Parathyroid adenoma (tissue), 2 donors: ENCODE data around the gene ROM1.

ENCODE experiments used
- H2AFZ ChIP-seq: fragments of 300-600 bp; sonication (generic); one replicate; pipeline ENCODE4 v1.7.0; 2017; ENCODE audit warnings: antibody characterized with exemption, mild to moderate bottlenecking
- H3K27ac ChIP-seq: fragments of 300-600 bp; sonication (generic); one replicate; pipeline ENCODE4 v1.7.0; 2017
- H3K27me3 ChIP-seq: fragments of 300-600 bp; sonication (generic); one replicate; pipeline ENCODE4 v1.7.0; 2017; ENCODE audit warnings: low read length; ENCODE audit not compliant: control insufficient read depth, insufficient read depth
- H3K36me3 ChIP-seq: fragments of 300-600 bp; sonication (generic); one replicate; pipeline ENCODE4 v1.7.0; 2017; ENCODE audit warnings: low read length; ENCODE audit not compliant: control insufficient read depth, insufficient read depth
- H3K4me1 ChIP-seq: fragments of 300-600 bp; sonication (generic); one replicate; pipeline ENCODE4 v1.7.0; 2017; ENCODE audit warnings: control low read depth
- H3K4me2 ChIP-seq: fragments of 300-600 bp; sonication (generic); one replicate; pipeline ENCODE4 v1.7.0; 2017; ENCODE audit warnings: low read length
- H3K4me3 ChIP-seq: fragments of 300-600 bp; sonication (generic); one replicate; pipeline ENCODE4 v1.7.0; 2017; ENCODE audit warnings: low read depth, low read length
- H3K79me2 ChIP-seq: fragments of 300-600 bp; sonication (generic); one replicate; pipeline ENCODE4 v1.7.0; 2017; ENCODE audit warnings: control low read depth
- H3K9ac ChIP-seq: fragments of 300-600 bp; sonication (generic); one replicate; pipeline ENCODE4 v1.7.0; 2017; ENCODE audit warnings: mild to moderate bottlenecking
- H3K9me3 ChIP-seq: fragments of 300-600 bp; sonication (generic); one replicate; pipeline ENCODE4 v1.7.0; 2017; ENCODE audit warnings: low read length; ENCODE audit not compliant: control insufficient read depth
- TF ChIP-seq, protein P1 (sequence below): fragments of 300-600 bp; sonication (generic); IDR thresholded peaks from one replicate; pipeline ENCODE4 v1.7.0; 2017; ENCODE audit warnings: antibody characterized with exemption, mild to moderate bottlenecking
- donor health status: primary hyperparathyroidism.

ROM1 gene

DNA sequence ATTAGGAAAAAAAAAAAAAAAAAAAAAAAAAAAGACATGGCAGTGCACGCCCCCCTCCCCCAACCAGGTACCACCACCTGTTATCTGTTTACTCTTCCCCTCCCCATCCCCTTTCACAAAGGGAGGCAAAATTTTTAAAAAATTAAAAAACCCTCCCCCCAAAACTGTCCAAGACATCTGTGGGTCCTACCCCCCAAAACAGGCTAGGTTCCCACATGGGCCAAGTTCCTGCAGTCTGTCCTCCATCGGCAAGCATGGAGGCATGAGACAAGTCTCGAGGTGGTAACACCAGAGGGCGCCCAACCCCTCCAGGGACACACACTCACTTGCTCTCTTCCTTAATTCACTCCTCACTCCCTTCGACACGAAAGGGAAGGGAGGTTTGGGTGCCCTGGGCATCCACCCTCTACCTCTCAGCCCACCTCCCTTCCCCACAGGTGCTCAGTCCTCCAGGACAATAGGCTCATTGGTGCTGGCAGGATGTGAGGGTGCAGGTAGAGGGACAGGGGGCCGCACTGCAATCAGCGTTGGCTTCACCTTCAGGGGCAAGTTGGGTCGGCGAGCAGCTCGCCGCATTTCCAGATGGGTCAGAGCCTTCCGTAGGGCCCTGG is 19.5 kb upstream of the ROM1 start:
- TF ChIP-seq, protein P1, sequence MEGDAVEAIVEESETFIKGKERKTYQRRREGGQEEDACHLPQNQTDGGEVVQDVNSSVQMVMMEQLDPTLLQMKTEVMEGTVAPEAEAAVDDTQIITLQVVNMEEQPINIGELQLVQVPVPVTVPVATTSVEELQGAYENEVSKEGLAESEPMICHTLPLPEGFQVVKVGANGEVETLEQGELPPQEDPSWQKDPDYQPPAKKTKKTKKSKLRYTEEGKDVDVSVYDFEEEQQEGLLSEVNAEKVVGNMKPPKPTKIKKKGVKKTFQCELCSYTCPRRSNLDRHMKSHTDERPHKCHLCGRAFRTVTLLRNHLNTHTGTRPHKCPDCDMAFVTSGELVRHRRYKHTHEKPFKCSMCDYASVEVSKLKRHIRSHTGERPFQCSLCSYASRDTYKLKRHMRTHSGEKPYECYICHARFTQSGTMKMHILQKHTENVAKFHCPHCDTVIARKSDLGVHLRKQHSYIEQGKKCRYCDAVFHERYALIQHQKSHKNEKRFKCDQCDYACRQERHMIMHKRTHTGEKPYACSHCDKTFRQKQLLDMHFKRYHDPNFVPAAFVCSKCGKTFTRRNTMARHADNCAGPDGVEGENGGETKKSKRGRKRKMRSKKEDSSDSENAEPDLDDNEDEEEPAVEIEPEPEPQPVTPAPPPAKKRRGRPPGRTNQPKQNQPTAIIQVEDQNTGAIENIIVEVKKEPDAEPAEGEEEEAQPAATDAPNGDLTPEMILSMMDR, result peak; percentile 42
- H3K4me2 ChIP-seq, result no peak overlapping the region
- no peak overlapping the region for H3K9ac ChIP-seq
- H3K4me3 ChIP-seq, result no peak overlapping the region
- H2AFZ ChIP-seq, result no peak overlapping the region
- H3K79me2 ChIP-seq, result no peaks in the 10 kb centered on the region
- H3K36me3 ChIP-seq, result no peaks in the 10 kb centered on the region
- H3K27me3 ChIP-seq, result no peaks in the 10 kb centered on the region
- peaks cover 8% of the 10 kb centered on the region for H3K4me1 ChIP-seq
- no peaks in the 10 kb centered on the region for H3K9me3 ChIP-seq
- H3K27ac ChIP-seq, result no peak overlapping the region

DNA sequence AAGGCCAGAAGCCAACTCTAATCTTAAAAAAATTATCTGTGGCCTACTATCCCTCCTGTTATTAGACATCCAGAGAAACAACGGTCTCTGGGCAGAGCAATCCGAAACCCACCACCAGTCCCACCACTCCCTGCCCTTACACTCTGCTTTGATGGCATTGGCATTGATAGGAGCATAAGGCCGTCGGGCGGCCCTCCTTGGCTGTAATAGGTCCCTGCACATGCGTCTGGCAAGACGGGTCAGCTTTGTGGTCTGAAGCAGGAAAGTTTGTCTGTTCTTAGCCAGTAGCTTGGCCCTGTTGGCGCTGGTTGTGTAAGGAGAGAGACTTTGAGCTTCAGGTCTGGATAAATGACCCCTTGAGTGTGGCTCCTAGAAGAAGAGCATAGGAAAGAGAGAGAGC is 17.9 kb upstream of the ROM1 start:
- H3K27me3 ChIP-seq, result no peaks in the 10 kb centered on the region
- H3K4me1 ChIP-seq, result peaks cover 8% of the 10 kb centered on the region
- H3K27ac ChIP-seq, result no peak overlapping the region
- H3K79me2 ChIP-seq, result no peaks in the 10 kb centered on the region
- H3K4me2 ChIP-seq, result no peak overlapping the region
- H2AFZ ChIP-seq, result no peak overlapping the region
- H3K9ac ChIP-seq, result no peak overlapping the region
- H3K9me3 ChIP-seq, result no peaks in the 10 kb centered on the region
- no peaks in the 10 kb centered on the region for H3K36me3 ChIP-seq
- no peak overlapping the region for H3K4me3 ChIP-seq
- TF ChIP-seq, protein P1, result no peak

DNA sequence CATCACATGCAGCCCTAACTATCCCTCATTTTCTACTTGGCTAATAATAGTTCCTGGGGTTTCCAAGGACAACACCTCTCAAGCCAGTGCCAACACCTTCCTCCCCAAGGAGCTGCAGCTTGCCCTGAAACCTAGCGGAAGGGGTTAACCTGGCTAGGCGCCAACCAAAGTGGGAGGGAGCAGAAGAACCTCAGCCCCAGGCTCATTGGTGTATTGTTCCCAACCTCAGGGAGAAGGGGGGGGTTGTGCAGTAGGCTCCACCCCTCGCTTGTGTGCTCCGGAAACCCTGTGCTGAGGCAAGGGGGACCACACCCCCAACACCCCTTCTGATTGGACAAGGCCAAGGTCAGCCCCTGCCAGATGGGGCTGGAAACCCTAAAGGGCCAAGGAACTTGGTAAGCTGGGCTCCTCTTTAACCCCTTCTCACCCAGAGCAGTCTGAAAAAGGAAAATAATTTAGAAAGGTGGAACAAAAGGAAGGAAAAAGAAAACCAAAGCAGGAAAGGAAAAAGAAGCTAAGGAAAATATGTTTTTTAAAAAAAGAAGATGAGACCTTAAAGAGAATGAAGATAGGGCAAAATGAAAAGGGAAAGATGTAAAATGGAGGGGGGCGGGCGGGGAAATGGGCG is 13.9 kb upstream of the ROM1 start:
- TF ChIP-seq, protein P1, result no peak
- Histone ChIP-seq H3K27ac (no peak overlapping the region), H3K79me2 (no peaks in the 10 kb centered on the region), H3K4me3 (peak overlapping the region; percentile 88), H3K9ac (no peak overlapping the region), H3K27me3 (no peaks in the 10 kb centered on the region), H2AFZ (no peak overlapping the region), H3K36me3 (no peaks in the 10 kb centered on the region), H3K9me3 (no peaks in the 10 kb centered on the region), H3K4me1 (no peaks in the 10 kb centered on the region), H3K4me2 (peak overlapping the region; percentile 74)

DNA sequence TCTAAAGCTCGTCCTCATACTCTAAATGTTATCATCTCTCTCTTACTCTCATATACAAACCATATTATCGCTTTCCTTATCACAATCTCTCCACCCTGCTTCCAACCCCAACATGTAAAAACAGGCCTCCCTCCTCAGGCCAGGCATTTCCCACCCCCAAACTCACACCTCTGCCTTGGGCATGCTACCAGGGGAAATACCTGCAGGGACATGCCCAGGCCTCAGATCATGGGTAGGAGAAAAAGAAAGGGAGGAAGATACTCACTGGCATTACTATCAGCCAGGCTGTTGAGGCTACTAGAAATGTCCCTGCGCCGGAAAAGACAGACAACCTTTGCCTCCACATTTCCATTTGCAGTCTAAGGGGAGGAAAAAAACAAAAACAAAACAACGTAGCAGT is 13.2 kb upstream of the ROM1 start:
- TF ChIP-seq, protein P1, result no peak
- Histone ChIP-seq H2AFZ (no peak overlapping the region), H3K9me3 (no peaks in the 10 kb centered on the region), H3K27me3 (no peaks in the 10 kb centered on the region), H3K4me1 (no peaks in the 10 kb centered on the region), H3K9ac (no peak overlapping the region), H3K27ac (no peak overlapping the region), H3K4me2 (peak overlapping the region; percentile 74), H3K79me2 (no peaks in the 10 kb centered on the region), H3K36me3 (no peaks in the 10 kb centered on the region), H3K4me3 (peak overlapping the region; percentile 88)
